ENCODE measurements around the gene ATAD1. TPM values are rescaled to one million over a fixed set of nuclear protein-coding genes. Genes with fewer than 3 reads are reported as not detected.

The ATAD1 gene
- total RNA-seq, 1 donor = 43.8 TPM

- no peak overlapping the region for H2AFZ ChIP-seq (ENCODE audit: low read length)
- H3K79me2 ChIP-seq (ENCODE audit: insufficient read depth, low read length) = peaks cover 31% of the 10 kb centered on the region
- H3K4me1 ChIP-seq (ENCODE audit: insufficient read depth, low read length) = peaks cover 16% of the 10 kb centered on the region
- no peak overlapping the region for H3K4me3 ChIP-seq (ENCODE audit: insufficient read depth, low read length)
- H4K20me1 ChIP-seq (ENCODE audit: insufficient read depth, low read length) = no peaks in the 10 kb centered on the region
- H3K36me3 ChIP-seq (ENCODE audit: insufficient read depth, low read length) = peaks cover 19% of the 10 kb centered on the region
- H3K4me2 ChIP-seq (ENCODE audit: insufficient read depth, low read length) = no peak overlapping the region
- H3K27ac ChIP-seq (ENCODE audit: low read depth, low read length) = no peak overlapping the region
- no peaks in the 10 kb centered on the region for H3K9me3 ChIP-seq (ENCODE audit: low read depth, low read length)
- no peaks in the 10 kb centered on the region for H3K27me3 ChIP-seq (ENCODE audit: insufficient read depth, low read length)
- TF ChIP-seq CTCF (IDR thresholded peaks at IDR 0.05; ENCODE audit: extremely low read depth, low read depth, low read length) = no peak
- no peak for DNase-seq (ENCODE audit: insufficient read length, low spot score, missing footprints)
Measured at GRCh38 chr10:87705339-87705738, 112.7 kb downstream of the ATAD1 start.

- H3K4me1 ChIP-seq (ENCODE audit: insufficient read depth, low read length) = peaks cover 19% of the 10 kb centered on the region
- no peaks in the 10 kb centered on the region for H4K20me1 ChIP-seq (ENCODE audit: insufficient read depth, low read length)
- no peak for TF ChIP-seq CTCF (IDR thresholded peaks at IDR 0.05; ENCODE audit: extremely low read depth, low read depth, low read length)
- no peak overlapping the region for H3K4me2 ChIP-seq (ENCODE audit: insufficient read depth, low read length)
- DNase-seq (ENCODE audit: insufficient read length, low spot score, missing footprints) = no peak
- H3K79me2 ChIP-seq (ENCODE audit: insufficient read depth, low read length) = peaks cover 31% of the 10 kb centered on the region
- no peak overlapping the region for H3K4me3 ChIP-seq (ENCODE audit: insufficient read depth, low read length)
- no peak overlapping the region for H2AFZ ChIP-seq (ENCODE audit: low read length)
- H3K27me3 ChIP-seq (ENCODE audit: insufficient read depth, low read length) = no peaks in the 10 kb centered on the region
- no peaks in the 10 kb centered on the region for H3K9me3 ChIP-seq (ENCODE audit: low read depth, low read length)
- peaks cover 5% of the 10 kb centered on the region for H3K36me3 ChIP-seq (ENCODE audit: insufficient read depth, low read length)
- H3K27ac ChIP-seq (ENCODE audit: low read depth, low read length) = no peak overlapping the region
Measured at GRCh38 chr10:87703771-87704170, 114.3 kb downstream of the ATAD1 start.

GRCh38 chr10:87702973-87703294 is 115.1 kb downstream of the ATAD1 start:
- H3K36me3 ChIP-seq (ENCODE audit: insufficient read depth, low read length) = peaks cover 5% of the 10 kb centered on the region
- H3K79me2 ChIP-seq (ENCODE audit: insufficient read depth, low read length) = peaks cover 33% of the 10 kb centered on the region
- no peaks in the 10 kb centered on the region for H3K9me3 ChIP-seq (ENCODE audit: low read depth, low read length)
- no peak overlapping the region for H3K27ac ChIP-seq (ENCODE audit: low read depth, low read length)
- no peak overlapping the region for H3K4me3 ChIP-seq (ENCODE audit: insufficient read depth, low read length)
- no peak overlapping the region for H3K4me2 ChIP-seq (ENCODE audit: insufficient read depth, low read length)
- no peak for TF ChIP-seq CTCF (IDR thresholded peaks at IDR 0.05; ENCODE audit: extremely low read depth, low read depth, low read length)
- H3K27me3 ChIP-seq (ENCODE audit: insufficient read depth, low read length) = no peaks in the 10 kb centered on the region
- H4K20me1 ChIP-seq (ENCODE audit: insufficient read depth, low read length) = no peaks in the 10 kb centered on the region
- no peak for DNase-seq (ENCODE audit: insufficient read length, low spot score, missing footprints)
- H2AFZ ChIP-seq (ENCODE audit: low read length) = no peak overlapping the region
- H3K4me1 ChIP-seq (ENCODE audit: insufficient read depth, low read length) = peaks cover 19% of the 10 kb centered on the region

GRCh38 chr10:87702260-87702972 is 115.6 kb downstream of the ATAD1 start:
- Histone ChIP-seq H4K20me1 (ENCODE audit: insufficient read depth, low read length) (peaks cover 2% of the 10 kb centered on the region), H3K27me3 (ENCODE audit: insufficient read depth, low read length) (no peaks in the 10 kb centered on the region), H3K4me2 (ENCODE audit: insufficient read depth, low read length) (no peak overlapping the region), H3K9me3 (ENCODE audit: low read depth, low read length) (no peaks in the 10 kb centered on the region), H3K4me3 (ENCODE audit: insufficient read depth, low read length) (no peak overlapping the region), H3K79me2 (ENCODE audit: insufficient read depth, low read length) (peaks cover 39% of the 10 kb centered on the region), H2AFZ (ENCODE audit: low read length) (no peak overlapping the region), H3K36me3 (ENCODE audit: insufficient read depth, low read length) (peaks cover 5% of the 10 kb centered on the region), H3K4me1 (ENCODE audit: insufficient read depth, low read length) (peaks cover 19% of the 10 kb centered on the region), H3K27ac (ENCODE audit: low read depth, low read length) (no peak overlapping the region)
- DNase-seq (ENCODE audit: insufficient read length, low spot score, missing footprints) = no peak
- TF ChIP-seq CTCF (IDR thresholded peaks at IDR 0.05; ENCODE audit: extremely low read depth, low read depth, low read length) = no peak

Small RNA genes within 50 kb of the gene (small RNA-seq; reads per million reads assigned to genes)
- not detected for gene RN7SL78P

Other genes with a start within 250 kb of the ATAD1 start
- gene PAPSS2, start 158.3 kb downstream of the ATAD1 start, total RNA-seq = 70.1 and 81.8 TPM in 2 replicates
- 0.59 and 0.72 TPM in 2 replicates for gene KLLN, start 45.3 kb upstream of the ATAD1 start, total RNA-seq
- gene PTEN, start 45.4 kb upstream of the ATAD1 start, total RNA-seq = 169 and 193 TPM in 2 replicates

Measured in osteoblast (primary cell).